Measurements from ENCODE around the gene LEFTY2.

LEFTY2 gene

DNA sequence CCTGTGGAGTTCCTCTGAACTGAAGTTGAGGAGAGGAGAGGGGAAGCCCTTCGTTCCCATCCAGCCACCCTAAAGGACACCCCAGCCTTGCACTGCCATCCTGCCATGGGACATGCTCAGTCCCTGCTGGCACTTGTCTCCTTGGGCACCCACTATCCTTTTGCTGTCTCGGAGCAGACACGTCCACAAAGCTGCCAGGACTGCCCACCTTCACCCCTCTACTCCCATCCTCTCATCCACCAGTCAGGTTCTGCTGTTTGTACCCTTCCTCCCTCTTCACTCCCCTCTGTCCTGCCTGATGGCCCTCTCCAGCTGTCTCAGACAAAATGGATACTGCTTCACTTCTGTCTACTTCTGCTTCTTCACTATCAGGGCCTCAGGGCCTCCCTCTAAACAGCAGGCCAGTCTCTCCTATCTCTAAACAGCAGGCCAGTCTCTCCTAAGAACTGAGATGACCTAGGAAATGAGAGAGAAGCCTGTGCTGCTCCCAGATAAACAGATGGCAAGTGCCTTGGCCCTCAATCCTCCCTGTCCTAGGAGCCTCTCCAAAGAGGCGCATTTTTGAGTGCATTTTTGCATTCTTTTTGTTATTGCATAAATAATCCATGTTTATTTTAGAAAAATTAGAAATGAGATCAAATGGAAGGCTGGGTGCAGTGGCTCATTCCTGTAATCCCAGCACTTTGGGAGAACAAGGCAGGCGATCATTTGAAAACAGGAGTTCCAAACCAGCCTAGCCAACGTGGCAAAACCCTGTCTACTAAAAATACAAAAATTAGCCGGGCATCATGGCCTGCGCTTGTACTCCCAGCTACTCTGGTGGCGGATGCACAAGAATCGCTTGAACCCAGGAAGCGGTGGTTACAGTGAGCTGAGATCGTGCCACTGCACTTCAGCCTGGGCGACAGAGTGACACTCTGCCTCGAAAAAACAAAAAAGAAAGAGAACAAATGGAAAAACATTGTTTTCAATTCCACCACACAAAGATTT is 12.5 kb downstream of the LEFTY2 start:
- no peak for DNase-seq

DNA sequence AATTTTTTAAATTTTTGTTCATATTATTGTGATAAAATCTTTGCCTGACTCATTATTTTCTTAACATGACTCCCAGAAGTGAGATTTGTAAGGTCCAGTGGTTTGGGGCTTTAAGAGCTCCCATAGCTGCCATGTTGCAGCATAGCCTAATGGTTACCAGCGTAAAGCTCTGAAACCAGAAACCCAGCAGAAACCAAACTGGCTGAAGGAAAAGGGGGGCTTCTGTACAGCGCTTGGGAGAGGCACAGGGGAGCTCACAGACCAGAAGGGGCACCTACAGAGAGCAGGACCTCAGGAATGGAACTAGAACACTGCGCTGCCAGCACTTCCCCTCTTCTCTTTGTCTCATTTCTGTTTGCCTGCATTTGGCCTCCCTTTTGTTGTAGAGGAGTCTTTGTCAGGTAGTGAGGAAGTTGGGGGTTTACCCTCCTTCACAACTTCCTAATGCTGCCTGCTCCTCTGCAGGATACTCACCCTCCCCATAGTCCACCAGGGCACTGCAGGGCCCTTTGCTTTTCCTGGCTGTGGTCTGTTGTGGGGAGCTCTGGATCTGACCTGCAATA is 14.4 kb downstream of the LEFTY2 start:
- DNase-seq: no peak

DNA sequence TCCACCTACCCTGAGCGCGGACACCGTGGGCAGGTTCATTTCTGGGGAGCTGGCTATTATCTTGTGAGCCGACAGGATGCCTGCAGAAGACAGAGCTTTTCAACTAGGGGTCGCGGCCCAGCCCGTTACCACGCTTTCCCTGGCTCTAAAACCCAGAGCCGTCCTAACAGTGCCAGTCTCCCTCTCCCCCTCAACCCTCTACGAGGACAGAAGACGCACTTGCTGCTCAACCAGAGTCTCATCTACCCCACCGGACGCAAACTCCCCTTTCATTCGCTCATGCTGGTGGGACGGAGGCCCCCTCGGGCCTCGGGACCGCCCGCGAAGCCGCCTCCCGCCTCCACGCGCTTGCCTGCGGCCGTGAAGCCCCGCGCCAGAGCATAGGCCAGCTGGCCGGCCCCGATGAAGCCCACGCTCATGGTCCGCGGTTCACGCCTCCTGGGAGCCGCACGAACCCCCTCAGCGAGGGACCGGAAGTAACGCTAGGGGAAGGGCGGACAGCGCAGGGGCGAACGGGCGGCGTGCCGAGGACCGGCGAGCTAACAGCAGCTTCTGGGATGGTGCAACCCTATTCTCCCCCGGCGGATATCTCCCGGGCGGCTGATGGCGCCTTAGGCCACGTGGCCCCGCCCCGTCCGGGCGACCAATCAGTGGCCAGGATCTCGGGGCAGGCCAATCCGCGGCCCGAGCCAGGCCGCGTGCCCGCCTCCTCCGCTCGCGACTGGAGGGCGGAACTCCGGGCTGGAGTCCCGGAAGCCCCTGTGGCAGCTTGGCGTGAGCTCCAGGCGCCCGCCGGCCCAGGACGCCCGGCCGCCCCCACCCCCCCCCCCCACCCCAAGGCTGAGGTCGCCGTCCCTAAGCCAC is 17.1 kb downstream of the LEFTY2 start, which contains the start of gene PYCR2:
TSS of gene PYCR2 (minus strand) at position 559 of the 864 bp plus-strand sequence. CDS start at position 419, 140 bp downstream.
- peak; percentile 93 for DNase-seq

DNA sequence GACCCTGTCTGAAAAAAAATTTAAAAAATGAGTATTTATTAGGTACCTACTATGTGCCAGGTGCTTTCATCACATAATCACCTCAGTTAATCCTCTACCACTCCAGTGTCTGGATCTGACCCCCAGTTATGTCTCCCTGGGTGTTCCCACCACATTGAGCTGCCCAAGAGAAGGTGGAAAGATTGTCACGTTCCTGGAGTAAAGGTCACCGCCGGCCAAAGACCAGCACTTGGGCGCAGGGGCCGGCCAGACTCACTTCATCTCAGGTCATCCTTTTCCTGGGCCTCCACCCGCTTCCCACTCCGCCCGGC is 17.7 kb downstream of the LEFTY2 start:
- DNase-seq: no peak

DNA sequence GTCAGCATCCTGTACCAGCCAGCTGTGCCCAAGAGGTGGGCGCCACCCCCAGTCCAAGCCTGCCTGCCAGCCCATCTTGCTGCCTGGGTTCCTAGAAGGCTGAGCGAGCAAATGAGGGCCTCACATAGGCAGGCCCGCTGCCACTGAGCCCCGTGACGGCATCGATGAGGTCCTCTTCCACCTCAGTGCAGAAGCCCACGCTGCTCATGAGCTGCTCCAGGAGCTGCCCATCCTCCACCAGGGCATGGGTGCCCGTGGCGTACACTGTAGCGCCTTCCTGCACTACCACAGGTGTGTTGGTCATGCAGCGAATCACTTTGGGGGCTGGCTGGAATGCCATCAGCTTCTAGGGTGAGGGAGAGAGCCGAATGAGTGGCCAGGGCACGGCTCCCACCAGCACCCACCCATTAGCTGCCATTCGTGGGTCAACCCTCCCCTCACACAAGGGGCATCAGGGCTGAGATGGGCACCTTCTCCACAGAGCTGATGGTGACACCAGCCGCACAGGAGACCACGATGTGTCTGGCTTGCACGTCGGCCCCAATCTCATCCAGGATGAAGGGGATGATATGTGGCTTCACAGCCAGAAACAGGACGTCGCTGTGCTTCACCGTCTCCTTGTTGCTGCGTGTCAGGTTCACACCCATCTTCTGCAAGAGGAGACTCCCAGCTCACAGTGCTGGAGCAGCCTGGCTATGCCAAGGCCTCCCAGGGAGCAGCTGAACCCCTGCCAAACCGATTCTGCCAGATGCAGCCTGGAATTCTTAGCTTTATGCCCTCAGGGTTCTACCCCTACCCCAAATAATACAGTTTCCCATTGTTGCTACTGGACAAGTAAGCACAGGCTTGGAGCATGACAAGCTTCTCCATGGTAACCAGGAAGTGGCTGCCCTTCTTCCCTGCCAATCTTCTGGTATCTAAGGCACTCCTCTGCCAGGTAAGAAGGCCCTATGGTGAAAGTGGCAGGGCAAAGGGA is 19.0 kb downstream of the LEFTY2 start:
- no peak for DNase-seq

DNA sequence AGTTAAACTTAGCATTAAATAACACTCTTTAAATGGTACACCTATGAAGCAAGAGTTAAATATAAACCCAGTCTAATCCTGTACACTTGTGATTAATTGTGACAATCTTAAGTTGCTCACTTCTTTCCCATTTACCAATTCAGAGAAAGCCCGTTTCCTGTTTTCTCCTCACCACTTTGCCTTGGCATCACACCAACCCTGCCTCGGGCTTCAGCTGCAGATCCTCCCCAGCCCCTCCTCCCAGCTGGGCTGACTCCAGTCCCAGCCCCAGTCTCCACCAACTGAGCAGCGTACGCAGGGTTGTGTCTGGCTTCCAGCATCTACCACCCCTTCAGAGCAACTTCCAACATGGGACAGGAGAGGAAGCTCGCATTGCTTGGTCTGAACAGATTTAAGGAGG is 21.1 kb downstream of the LEFTY2 start:
- DNase-seq: no peak

DNA sequence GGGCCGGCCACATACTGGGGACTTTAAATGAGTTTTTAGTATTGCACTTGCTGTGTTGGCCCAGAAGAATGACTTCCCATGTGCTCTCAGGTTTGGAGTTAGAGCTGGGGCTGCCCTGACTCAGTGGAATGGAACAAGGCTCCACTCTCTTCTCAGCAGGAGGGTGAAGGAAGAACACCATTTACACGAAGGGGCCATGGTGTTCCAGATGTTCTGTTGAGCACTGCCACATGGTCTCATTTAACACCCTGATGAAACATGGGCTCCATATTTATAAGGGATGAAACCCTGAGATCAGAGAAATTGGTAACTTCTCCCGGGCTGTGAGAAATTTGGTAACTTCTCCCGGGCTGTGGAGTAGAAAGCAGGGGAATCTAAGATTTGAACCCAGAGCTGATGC is 22.7 kb downstream of the LEFTY2 start:
- DNase-seq: no peak

DNA sequence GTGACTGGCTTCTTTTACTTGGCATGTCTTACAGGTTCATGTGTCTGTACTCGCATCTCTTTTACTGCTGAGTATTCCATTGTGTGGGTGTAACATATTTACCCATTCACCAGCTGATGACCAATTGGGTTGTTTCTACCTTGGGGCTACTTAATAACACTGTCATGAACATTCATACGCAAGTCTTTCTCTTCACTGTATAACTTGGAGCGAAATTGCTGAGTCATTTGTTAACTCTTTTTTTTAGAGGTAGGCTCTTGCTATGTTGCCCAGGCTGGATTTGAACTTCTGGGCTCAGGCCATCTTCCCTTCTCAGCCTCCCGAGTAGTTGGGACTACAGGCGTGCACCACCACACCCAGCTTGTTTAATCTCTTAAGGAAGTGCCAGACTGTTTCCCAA is 23.5 kb downstream of the LEFTY2 start:
- DNase-seq: no peak

DNA sequence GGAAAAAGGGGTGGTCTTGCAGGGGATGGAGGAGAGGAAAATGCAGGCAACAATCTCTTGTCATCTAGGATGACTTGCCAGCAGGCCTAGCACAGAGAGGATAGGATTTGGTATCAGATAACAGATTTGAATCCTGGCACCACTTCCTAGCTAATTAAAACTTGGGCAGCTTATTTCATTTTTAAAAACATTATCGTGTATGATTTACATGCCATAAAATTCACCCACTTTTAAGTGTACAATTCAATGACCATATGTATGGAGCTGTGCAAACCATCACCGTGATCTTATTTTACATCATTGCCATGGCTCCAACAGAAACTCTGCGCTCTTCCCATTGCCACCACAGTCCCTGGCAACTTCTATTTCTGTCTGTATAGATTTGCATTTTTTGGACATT is 23.9 kb downstream of the LEFTY2 start:
- no peak for DNase-seq

DNA sequence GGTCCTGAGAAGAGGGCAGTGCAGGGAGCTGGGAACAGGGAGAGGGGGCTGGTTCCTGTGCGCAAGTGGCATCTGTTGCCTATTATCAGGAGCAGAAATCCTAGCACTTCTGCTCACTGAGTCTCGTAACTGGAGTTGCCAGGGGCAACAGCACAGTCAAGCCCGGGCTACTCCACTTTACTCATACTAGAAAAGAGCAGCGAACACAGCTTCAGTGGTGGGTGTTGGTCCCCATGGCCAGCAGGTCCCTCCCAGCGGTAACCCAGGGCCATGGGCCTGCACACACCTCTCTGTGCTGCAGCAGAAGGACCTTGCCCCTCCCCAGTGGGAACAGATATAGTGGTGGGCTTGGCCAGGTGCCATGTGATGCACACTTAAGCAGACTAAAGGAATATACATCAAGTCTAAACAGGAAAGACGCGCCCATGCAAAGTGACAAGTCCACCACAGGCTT is 25.5 kb downstream of the LEFTY2 start:
- DNase-seq: no peak

DNA sequence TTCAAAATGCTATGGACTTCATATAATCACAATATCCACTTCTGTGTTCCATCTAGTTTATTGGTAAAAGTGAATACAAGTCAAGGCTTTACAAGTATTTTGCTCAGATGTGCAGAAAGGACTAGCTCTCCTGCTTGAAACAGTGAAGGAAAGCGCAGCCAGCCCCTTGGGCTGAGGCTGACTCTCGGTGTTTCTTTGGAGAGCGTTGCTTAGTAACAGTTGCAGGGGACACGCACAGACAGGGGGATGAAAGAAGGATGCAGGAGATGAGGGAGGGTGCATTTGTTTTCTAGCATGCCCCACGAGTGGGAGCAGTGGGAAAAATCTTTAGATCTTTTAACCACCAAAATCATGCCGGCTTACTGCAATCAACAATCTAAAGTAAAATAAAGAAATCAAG is 26.1 kb downstream of the LEFTY2 start:
- DNase-seq: no peak

DNA sequence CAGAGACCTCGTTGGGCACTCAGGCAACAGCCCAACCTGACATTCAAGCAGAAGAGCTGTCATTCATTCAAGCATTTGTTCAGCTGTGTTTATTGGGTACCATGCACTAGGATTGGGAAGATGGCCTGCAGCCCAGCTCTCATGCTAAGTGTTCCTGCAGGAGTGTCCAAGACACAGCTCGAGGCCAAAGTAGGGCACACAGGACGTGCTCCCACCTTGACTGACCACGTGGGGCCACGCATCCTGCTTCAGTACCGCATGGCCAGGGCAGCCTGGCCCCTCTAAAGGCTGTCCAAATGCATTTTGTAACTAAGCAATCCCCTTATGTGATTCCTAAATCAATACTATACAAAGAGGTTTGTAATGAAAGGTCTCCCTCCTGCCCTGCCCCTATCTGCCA is 26.6 kb downstream of the LEFTY2 start:
- DNase-seq: no peak

DNA sequence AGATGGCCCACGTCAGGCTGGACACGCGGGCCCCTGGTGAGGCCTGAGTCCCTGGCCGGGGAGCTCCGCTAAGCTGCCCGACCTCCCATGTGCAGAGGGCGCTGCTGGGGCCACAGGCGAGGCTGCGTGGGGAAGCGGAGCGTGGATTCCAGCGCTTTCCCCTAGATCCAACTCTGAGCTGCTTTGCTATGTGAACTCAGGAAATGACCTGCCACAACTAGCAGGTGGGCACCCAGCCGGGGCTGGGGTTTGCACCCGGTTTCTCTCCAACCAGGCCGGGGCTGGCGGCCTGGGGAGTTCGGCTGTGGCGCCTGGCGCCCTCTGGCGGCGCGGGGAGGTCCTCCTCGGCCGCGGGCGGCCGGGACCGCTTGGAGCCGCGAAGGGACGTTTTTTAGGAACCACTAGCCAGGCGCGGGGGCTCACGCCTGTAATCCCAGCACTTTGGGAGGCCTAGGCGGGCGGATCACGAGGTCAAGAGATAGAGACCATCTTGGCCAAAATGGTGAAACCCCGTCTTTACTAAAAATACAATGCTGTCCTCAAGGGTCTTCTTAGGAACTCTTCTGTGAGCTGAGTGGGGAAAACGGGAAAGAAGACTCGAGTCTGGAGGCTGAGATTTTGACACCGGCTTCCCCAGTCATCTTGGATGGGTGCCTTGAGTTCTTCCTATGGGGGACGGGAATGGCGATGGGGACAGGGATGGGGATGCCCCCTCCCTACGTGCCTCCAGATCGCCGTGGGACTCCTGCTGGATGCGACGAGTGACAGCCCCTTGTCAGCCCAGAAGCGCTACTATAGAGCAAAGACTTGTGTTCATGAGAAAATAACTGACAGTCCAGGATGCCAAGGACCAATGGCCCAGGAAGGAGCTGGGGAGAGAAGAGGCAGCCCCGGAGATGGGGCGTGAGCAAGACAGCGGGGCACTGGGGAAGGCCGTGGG is 29.6 kb downstream of the LEFTY2 start:
- DNase-seq: no peak

DNA sequence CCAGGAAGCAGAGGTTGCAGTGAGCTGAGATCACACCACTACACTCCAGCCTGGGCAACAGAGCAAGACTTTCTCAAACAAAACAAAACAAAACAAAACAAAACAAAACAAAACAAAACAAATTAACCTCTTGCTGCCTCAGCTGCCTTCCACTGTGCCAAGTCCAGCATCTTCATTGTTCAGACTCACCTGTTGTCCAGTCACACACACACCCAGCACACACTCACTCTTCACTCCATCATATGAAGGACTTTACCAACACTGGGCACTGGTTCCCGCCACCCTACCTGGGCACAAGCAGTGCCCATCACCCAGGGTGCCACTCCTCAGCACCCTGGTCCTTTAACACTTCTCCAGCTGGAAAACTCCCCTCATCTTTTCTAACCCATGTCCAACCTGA is 31.5 kb downstream of the LEFTY2 start:
- DNase-seq: no peak

DNA sequence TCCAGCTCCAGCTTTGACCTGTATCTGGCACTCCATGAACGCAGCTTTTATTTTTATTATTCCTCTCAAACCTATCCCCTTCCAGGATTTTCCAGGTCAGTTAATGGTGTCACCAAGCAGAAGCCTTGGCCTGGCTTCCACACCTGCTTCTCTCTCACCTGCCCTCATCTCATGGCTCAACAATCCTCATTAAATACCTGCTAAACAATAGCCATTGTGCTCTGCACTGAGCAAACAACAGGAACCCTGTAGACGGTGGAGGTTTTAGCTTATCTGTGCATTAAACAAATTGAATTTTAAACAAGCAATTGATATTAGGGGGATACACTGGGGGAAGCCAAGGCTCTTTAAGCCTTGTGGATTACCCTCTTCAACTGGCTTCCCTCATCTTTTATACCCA is 32.2 kb downstream of the LEFTY2 start:
- DNase-seq: no peak

DNA sequence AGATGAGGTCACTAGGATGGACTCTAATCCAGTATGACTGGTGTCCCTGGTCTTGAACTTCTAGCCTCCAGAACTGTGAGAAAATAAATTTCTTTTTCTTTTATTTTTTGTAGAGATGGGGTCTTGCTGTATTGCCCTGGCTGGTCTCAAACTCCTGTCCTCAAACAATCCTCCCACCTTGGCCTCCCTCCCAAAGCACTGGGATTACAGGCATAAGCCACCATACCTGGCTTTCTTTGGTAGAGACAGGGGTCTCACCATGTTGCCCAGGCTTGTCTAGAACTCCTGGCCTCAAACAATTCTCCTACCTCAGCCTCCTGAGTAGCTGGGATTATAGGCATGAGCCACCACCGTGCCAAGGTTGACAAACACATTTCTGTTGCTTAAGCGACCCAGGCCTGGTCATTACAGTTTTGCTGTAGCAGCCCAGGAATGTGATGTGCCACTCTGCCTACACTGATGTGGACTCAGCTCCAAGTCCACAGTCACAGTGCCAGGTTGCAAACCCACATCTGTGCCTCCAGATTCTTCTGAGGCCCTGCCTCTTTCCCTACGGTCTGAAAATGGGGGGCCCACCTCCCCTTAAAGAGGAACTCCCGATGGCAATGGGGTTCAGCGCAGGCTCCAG is 32.9 kb downstream of the LEFTY2 start:
- DNase-seq: no peak

DNA sequence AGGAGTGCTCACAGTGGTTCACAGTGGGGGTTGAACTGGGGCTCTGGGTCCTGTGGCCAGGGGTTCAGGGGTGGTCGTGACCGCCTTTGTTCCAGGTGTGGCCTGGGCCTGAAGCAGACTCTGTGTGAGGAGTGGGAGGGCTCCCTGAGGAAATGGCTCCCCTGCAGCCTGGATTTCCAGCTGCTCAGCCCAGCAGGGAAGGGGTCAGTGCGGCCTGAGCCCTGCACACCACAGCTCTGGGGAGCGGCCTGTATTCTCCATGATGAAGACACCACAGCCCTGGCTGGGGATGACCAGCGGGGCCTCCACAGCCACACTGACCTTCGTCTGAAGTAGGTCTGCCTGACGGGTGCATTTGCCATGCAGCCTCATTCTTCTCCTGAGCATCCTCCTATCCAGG is 33.7 kb downstream of the LEFTY2 start:
- no peak for DNase-seq

DNA sequence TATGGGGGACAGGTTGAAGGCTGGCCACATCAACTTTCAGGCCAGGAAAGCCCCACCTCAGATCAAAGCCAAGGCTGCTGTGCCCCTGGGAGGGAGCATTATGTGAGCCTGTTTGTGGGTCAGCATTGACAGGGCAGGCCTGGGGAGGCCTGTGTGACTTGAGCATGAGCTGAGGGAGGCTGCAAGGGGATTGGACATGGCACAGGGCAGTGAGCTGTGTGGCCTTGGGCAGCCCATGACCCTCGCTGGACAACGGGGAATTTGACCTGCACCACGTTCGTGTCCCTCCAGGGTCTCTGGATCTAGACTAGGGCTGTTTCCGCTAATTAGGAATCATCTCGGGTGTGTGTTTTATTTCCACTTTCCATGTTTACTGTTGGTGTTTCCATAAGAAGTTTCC is 34.6 kb downstream of the LEFTY2 start:
- DNase-seq: no peak

DNA sequence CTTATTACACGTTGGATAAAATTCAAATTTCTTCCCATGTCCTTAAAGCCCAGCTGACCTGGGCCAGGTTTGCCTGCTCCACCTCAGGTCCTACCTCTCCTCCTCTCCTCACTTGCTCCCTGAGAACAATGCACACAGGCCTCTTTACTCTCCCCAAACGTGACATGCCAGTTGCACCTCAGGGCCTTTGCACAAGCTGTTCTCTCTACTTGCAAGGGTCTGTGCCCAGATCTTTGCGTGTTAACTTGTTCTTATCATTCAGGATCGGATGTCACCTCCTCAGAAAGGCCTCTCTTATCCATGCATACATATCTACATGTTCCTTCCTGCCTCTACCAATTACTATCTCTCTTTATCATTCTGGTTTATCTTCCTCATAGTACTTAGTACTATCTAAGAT is 37.4 kb downstream of the LEFTY2 start:
- no peak for DNase-seq
